Ammon's horn (tissue), 1 donor: ENCODE measurements around the gene ASPM.
A peak's percentile ranks its signal among the peaks of the same experiment; 100 is the strongest.

ENCODE experiments used
- DNase-seq: peaks from one replicate; pipeline ENCODE4 v3.0.0-alpha.2; 2016; ENCODE audit warnings: low spot score

ASPM gene, protein sequence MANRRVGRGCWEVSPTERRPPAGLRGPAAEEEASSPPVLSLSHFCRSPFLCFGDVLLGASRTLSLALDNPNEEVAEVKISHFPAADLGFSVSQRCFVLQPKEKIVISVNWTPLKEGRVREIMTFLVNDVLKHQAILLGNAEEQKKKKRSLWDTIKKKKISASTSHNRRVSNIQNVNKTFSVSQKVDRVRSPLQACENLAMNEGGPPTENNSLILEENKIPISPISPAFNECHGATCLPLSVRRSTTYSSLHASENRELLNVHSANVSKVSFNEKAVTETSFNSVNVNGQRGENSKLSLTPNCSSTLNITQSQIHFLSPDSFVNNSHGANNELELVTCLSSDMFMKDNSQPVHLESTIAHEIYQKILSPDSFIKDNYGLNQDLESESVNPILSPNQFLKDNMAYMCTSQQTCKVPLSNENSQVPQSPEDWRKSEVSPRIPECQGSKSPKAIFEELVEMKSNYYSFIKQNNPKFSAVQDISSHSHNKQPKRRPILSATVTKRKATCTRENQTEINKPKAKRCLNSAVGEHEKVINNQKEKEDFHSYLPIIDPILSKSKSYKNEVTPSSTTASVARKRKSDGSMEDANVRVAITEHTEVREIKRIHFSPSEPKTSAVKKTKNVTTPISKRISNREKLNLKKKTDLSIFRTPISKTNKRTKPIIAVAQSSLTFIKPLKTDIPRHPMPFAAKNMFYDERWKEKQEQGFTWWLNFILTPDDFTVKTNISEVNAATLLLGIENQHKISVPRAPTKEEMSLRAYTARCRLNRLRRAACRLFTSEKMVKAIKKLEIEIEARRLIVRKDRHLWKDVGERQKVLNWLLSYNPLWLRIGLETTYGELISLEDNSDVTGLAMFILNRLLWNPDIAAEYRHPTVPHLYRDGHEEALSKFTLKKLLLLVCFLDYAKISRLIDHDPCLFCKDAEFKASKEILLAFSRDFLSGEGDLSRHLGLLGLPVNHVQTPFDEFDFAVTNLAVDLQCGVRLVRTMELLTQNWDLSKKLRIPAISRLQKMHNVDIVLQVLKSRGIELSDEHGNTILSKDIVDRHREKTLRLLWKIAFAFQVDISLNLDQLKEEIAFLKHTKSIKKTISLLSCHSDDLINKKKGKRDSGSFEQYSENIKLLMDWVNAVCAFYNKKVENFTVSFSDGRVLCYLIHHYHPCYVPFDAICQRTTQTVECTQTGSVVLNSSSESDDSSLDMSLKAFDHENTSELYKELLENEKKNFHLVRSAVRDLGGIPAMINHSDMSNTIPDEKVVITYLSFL (N-terminal part only)

DNA sequence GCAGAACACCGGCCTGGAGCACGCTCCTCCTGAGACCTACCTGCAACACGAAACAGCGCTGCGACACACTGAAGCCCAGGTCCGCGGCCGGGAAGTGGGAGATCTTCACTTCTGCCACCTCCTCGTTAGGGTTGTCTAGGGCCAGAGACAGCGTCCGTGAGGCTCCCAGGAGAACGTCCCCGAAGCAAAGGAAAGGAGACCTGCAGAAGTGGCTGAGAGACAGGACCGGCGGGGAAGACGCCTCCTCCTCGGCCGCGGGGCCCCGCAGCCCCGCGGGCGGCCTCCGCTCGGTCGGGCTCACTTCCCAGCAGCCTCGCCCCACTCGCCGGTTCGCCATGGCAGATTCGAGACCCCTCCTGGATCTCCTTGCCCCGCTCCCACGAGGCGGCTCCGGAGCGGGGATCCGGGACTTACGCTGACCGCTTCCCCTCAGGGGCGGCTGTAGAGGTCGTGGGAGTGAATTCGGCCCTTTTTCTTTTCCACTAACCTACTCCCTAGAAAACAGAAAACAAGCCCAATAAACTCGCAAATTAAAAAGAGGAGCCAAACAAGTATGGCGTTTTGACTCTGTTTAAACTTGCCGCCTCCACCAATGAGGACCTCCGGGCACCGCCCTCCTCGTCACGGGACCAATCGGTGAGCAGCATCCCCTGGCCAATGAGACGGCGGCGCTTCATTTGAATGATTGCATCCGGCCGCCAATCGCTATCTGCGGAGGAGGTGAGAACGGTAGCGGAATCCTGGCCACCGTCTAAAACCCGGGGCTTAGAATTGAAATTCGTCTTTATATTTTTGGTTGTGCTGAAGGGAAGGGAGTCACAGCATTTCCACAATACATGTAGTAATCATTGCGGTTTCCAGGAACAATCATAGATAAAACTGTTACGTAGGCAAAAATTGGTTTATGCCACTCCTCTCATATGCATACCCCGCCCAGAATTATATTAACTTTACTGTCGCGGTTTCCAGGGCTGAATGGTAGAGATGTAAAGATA, at the start of gene ASPM:
Gene ASPM, minus strand, starts transcription at position 569 of the 995 bp plus-strand sequence. Its CDS starts 232 bp downstream, at position 337.
- peak; percentile 96 for DNase-seq

GRCh38 chr1:197195100-197195499, 48.6 kb upstream of the ASPM start:
- no peak for DNase-seq

- no peak for DNase-seq
Observed at GRCh38 chr1:197184190-197184589, 37.7 kb upstream of the ASPM start.

DNA sequence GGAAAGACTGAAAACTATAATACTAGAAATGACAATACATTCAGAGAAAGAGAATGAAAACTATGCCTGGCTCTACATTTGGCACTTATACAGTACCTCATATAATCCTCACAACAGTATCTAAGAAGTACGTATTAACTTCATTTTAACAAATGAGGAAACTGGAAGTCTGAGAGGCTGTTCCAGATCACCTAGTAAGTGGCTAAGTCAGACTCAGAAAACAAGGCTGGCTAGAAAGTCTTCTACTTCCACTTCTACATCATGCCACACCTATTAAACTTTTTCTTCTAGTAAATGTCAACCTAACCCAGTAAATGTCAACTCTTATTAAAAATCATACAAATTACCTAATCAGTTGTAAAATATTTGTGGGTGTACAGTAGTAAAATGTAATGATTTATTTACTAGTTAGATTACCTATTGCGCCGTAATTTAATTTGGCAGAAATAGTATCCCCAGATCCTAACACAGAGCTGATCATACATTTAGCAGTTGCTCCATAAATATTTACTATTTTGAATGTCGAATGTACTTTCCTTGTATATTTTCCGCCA, 36.8 kb upstream of the ASPM start:
- DNase-seq: no peak

- DNase-seq: no peak
Observed at GRCh38 chr1:197182716-197183115, 36.2 kb upstream of the ASPM start.

GRCh38 chr1:197181982-197182381, 35.5 kb upstream of the ASPM start:
- no peak for DNase-seq

- DNase-seq: peak; percentile 62
Observed at GRCh38 chr1:197180252-197180878, 33.9 kb upstream of the ASPM start.

- no peak for DNase-seq
Observed at GRCh38 chr1:197178998-197179397, 32.5 kb upstream of the ASPM start.

GRCh38 chr1:197174818-197175217, 28.3 kb upstream of the ASPM start:
- DNase-seq: no peak

DNA sequence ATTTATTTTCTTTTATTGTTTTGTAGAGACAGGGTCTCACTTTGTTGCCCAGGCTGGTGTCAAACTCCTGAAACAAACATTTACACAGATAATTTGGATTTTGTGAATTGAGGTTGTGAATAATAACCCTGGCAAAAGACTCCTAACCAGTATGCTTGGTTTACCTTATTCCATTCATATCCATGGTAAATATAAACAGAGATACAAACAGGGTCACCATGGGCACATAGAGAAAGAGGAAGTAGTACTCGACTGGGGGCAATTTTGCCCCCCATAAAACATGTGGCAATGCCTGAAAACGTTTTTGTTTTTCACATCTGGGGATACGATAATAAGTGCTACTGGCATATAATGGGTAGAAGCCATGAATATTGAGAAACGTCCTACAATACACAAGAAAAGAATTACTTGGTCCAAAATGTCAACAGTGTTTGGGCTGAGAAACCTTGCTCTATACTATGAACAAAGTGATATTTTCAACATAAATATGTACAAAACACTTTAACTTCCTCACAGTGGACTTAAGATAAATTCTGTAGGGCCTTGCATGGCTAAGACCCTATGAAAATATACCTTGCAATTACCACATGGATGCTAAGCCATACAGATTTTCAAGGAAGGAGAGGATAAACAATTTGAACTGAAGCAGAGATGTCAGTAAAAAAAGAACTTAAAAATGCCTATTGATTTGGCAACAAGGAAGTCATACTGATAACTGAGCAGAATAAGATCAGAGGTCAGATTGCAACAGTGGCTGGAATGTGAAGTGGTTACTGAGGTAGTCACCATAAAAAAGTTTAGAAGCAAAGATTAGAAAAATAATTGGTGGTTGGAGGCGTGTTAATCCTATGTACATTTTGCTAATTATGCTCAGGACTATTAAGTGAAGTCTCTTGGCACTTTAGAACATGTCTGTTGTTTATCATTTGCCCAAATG, 27.4 kb upstream of the ASPM start:
- no peak for DNase-seq

GRCh38 chr1:197171531-197171930, 25.1 kb upstream of the ASPM start:
- no peak for DNase-seq

DNA sequence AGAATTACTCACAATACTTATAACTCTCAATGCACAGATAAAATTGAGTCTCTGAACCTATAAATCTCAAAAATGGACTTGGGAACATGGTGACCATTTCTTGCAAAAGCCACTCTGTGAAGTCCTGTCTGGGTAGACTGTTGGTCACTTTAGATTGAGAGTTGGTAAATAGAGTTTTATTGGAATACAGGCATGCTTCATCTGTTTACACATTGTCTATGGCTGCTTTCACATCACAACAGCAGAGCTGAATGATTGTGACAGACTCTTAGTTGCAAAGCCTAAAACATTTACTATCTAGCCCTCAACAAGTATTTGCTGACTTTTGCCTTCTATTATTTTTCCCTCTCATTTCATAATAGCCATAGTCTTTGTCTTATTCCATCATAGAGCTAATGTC, 24.1 kb upstream of the ASPM start:
- DNase-seq: no peak

- no peak for DNase-seq
Observed at GRCh38 chr1:197159461-197159860, 13.0 kb upstream of the ASPM start.

DNA sequence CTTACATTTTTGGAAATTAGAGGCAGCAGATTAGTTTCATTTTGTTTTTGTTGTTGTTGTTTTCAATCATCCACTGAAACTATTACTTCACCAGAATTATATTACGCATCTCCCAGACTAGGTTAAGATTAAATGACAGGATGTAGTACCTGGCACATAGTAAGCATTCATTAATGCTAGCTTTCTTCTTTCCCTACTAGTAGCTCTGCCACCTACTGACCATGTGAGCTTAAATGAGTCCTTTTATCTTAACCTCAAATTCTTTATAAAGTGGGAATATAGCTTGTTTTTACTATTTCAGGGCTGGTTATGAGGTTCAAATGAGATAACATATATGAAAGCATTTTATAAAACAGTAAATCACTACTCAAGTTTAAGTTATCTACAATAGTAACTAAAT, 10.2 kb upstream of the ASPM start:
- DNase-seq: no peak

DNA sequence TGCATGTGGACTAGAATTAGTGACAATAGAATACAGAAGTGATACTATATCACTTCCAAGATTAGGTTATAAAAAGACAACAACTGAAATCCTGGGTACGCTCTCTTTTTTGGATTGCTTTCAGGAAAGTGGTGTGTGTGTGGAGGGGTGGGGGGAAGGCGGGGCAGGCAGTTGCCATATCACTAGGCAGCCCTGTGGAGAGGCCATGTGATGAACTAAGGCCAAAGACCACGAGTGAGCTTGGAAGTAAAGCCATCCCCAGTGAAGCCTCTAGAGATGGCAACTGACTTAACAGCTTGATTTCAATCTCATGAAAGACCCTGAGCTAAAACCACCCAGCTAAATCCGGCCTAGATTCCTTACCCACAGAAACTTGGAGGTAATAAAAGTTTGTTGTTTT, 6.2 kb upstream of the ASPM start:
- no peak for DNase-seq

GRCh38 chr1:197151185-197151584, 4.7 kb upstream of the ASPM start:
- DNase-seq: no peak

GRCh38 chr1:197150336-197151005, 4.0 kb upstream of the ASPM start:
- DNase-seq: no peak

GRCh38 chr1:197149340-197149739, 2.9 kb upstream of the ASPM start:
- no peak for DNase-seq
